Fibroblast of skin of scalp (primary cell): ENCODE results near the gene EBF3.

Experiments used
- DNase-seq: peaks from one replicate; pipeline ENCODE4 v3.0.0-alpha.2; 2013

Gene EBF3

GRCh38 chr10:129887986-129888783, 75.9 kb downstream of the EBF3 start:
- DNase-seq = no peak

GRCh38 chr10:129887381-129887905, 76.6 kb downstream of the EBF3 start:
- no peak for DNase-seq

- DNase-seq = no peak
Measured at GRCh38 chr10:129886263-129886662, 77.8 kb downstream of the EBF3 start.

GRCh38 chr10:129885526-129885925, 78.5 kb downstream of the EBF3 start:
- no peak for DNase-seq

GRCh38 chr10:129884398-129885078, 79.5 kb downstream of the EBF3 start:
- DNase-seq = no peak

GRCh38 chr10:129883626-129884397, 80.3 kb downstream of the EBF3 start:
- no peak for DNase-seq

- no peak for DNase-seq
Measured at GRCh38 chr10:129883029-129883428, 81.0 kb downstream of the EBF3 start.

- DNase-seq = no peak
Measured at GRCh38 chr10:129882291-129883010, 81.6 kb downstream of the EBF3 start.

- DNase-seq = no peak
Measured at GRCh38 chr10:129881641-129882040, 82.4 kb downstream of the EBF3 start.

GRCh38 chr10:129880191-129880870, 83.7 kb downstream of the EBF3 start:
- no peak for DNase-seq

GRCh38 chr10:129879655-129880054, 84.4 kb downstream of the EBF3 start:
- DNase-seq = no peak

GRCh38 chr10:129878835-129879234, 85.2 kb downstream of the EBF3 start:
- DNase-seq = no peak

- peak; percentile 7 for DNase-seq
Measured at GRCh38 chr10:129877773-129878371, 86.2 kb downstream of the EBF3 start.

- DNase-seq = no peak
Measured at GRCh38 chr10:129876838-129877237, 87.2 kb downstream of the EBF3 start.

- DNase-seq = no peak
Measured at GRCh38 chr10:129875993-129876726, 87.9 kb downstream of the EBF3 start.

- no peak for DNase-seq
Measured at GRCh38 chr10:129873351-129873750, 90.7 kb downstream of the EBF3 start.

GRCh38 chr10:129871966-129872365, 92.1 kb downstream of the EBF3 start:
- no peak for DNase-seq

GRCh38 chr10:129870961-129871621, 93.0 kb downstream of the EBF3 start:
- DNase-seq = no peak

- DNase-seq = no peak
Measured at GRCh38 chr10:129870474-129870757, 93.7 kb downstream of the EBF3 start.
